ENCODE measurements around the gene SLC6A11. TPM values are rescaled to one million over a fixed set of nuclear protein-coding genes. Genes with fewer than 3 reads are reported as not detected.

The SLC6A11 gene
- total and polyA plus RNA-seq, 2 donors (not counting 1 experiment from before 2014, with no cell fraction given), result not detected

DNA sequence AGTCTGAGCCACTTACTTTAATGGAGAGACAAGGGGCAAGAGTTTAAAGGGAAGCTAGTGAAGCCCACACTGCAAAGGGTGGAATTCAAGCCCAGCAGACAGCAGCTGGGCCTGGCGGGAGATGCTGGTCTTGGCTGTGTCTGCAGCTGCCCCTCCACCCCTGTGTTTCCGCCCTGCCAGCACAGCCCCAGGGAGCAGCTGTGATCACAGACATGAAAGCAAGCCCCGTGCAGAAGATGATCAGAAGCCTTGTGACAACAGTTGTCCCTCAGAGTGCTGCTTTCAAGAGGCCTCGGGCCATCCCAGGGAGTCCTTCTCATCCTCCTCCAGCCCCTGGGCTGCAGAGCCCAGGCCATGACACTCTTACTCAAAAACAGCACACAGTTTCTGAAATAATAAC is 152.4 kb downstream of the SLC6A11 start:
- Mint-ChIP-seq H3K9me3 (ENCODE audit: insufficient read depth) (no peaks in the 10 kb centered on the region), H3K27me3 (peaks cover 35% of the 10 kb centered on the region), H3K4me1 (no peaks in the 10 kb centered on the region), H3K4me3 (no peak overlapping the region), H3K27ac (no peak overlapping the region)
- Histone ChIP-seq H3K9ac (ENCODE audit: low read length) (no peak overlapping the region), H3K9me3 (ENCODE audit: control extremely low read depth in 1 of 3, control insufficient read depth in 2 of 3, insufficient read depth in 1 of 3, low read length in 2 of 3) (no peaks in the 10 kb centered on the region), H3K4me3 (ENCODE audit: control extremely low read depth in 1 of 5, extremely low read depth in 1 of 5, insufficient read depth in 1 of 5, low read depth in 2 of 5, low read length in 4 of 5) (no peak overlapping the region), H3K27ac (ENCODE audit: low read length in 2 of 2) (no peak overlapping the region), H3K36me3 (replicated peaks in 1 of 2; ENCODE audit: control extremely low read depth in 1 of 2, control insufficient read depth in 1 of 2, extremely low read depth in 1 of 2, insufficient read depth in 2 of 2, low read length in 1 of 2) (no peaks in the 10 kb centered on the region), H3K4me1 (ENCODE audit: control insufficient read depth in 2 of 2, insufficient read depth in 2 of 2, low read length in 2 of 2) (no peaks in the 10 kb centered on the region), H3K79me2 (ENCODE audit: control insufficient read depth, insufficient read depth, low read length) (no peaks in the 10 kb centered on the region), H2AFZ (ENCODE audit: insufficient read depth, low read depth, low read length, poor library complexity, severe bottlenecking) (no peak overlapping the region), H3K27me3 (replicated peaks in 1 of 4; ENCODE audit: control extremely low read depth in 1 of 4, control insufficient read depth in 3 of 4, insufficient read depth in 4 of 4, low read length in 3 of 4) (peaks cover 0 to 2% (median 0%) of the 10 kb centered on the region in 4 experiments), H4K20me1 (ENCODE audit: control insufficient read depth, insufficient read depth, low read length, poor library complexity, severe bottlenecking) (no peaks in the 10 kb centered on the region), H3K4me2 (replicated peaks; ENCODE audit: low read depth, low read length, poor library complexity, severe bottlenecking) (no peak overlapping the region)
- CTCF ChIA-PET, result interaction anchor here (0.9 kb wide), 1 partner anchor 15 kb away, joined by 3 read pairs; no protein-coding TSS in a partner anchor
- 49% methylated on average over 4 of the region's 4 CpGs for WGBS (ENCODE audit: insufficient coverage)
- intact Hi-C loops (cut with micrococcal nuclease), result no loop called here
- no peak for TF ChIP-seq EZH2 (IDR thresholded peaks at IDR 0.05; ENCODE audit: borderline replicate concordance, insufficient read depth, low read depth, low read length, poor library complexity, severe bottlenecking)
- TF ChIP-seq, protein P1, sequence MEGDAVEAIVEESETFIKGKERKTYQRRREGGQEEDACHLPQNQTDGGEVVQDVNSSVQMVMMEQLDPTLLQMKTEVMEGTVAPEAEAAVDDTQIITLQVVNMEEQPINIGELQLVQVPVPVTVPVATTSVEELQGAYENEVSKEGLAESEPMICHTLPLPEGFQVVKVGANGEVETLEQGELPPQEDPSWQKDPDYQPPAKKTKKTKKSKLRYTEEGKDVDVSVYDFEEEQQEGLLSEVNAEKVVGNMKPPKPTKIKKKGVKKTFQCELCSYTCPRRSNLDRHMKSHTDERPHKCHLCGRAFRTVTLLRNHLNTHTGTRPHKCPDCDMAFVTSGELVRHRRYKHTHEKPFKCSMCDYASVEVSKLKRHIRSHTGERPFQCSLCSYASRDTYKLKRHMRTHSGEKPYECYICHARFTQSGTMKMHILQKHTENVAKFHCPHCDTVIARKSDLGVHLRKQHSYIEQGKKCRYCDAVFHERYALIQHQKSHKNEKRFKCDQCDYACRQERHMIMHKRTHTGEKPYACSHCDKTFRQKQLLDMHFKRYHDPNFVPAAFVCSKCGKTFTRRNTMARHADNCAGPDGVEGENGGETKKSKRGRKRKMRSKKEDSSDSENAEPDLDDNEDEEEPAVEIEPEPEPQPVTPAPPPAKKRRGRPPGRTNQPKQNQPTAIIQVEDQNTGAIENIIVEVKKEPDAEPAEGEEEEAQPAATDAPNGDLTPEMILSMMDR (IDR thresholded peaks at IDR 0.05), result no peak
- no peak for DNase-seq
- POLR2A ChIA-PET, result no interaction called here
- no peak for ATAC-seq (ENCODE audit: low read depth)

DNA sequence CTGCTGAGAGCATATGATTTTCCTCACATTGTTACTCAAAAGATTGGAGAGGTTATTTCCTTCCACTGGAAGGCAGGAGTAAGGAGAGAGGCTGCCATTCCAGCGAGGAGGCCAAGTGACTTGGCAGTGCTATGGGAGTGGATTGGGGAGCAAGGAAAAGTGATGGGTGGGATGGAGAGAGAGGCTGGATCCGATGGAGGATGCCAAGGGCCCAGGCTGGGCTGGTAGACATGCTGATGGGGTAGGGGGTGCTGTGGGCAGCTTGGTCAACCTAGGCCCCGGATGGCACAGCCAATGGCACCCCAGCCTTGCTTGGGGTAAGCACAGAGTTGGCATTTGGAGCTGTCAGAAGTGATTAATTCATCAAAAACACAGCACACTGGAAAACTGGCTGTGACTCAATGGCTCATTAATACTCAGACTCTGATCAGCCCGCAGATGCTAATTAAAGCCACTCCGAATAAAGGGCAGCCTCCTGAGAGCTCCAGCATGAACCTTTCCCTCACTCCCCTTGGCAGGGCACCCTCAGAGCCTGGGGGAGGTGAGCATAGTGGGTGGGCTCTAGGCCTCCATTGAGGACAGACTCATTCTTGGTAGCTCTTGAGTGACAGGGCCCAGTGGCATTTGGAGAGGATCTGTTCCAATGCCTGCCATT is 154.4 kb downstream of the SLC6A11 start:
- no peaks in the 10 kb centered on the region for H3K4me1 Mint-ChIP-seq
- DNase-seq (no peak), ATAC-seq (ENCODE audit: low read depth) (no peak)
- peaks cover 32% of the 10 kb centered on the region for H3K27me3 Mint-ChIP-seq
- no peaks in the 10 kb centered on the region for H3K79me2 ChIP-seq (ENCODE audit: control insufficient read depth, insufficient read depth, low read length)
- 72% methylated on average over 3 of the region's 5 CpGs for WGBS (ENCODE audit: insufficient coverage)
- H3K27ac Mint-ChIP-seq, result no peak overlapping the region
- no peak overlapping the region for H3K4me3 Mint-ChIP-seq
- TF ChIP-seq EZH2 (IDR thresholded peaks at IDR 0.05; ENCODE audit: borderline replicate concordance, insufficient read depth, low read depth, low read length, poor library complexity, severe bottlenecking), result no peak
- TF ChIP-seq, protein P1 (IDR thresholded peaks at IDR 0.05), result no peak
- H3K36me3 ChIP-seq (replicated peaks in 1 of 2; ENCODE audit: control extremely low read depth in 1 of 2, control insufficient read depth in 1 of 2, extremely low read depth in 1 of 2, insufficient read depth in 2 of 2, low read length in 1 of 2), result no peaks in the 10 kb centered on the region
- intact Hi-C loops (cut with micrococcal nuclease), result no loop called here
- no peak overlapping the region for H3K4me3 ChIP-seq (ENCODE audit: control extremely low read depth in 1 of 5, extremely low read depth in 1 of 5, insufficient read depth in 1 of 5, low read depth in 2 of 5, low read length in 4 of 5)
- no peak overlapping the region for H3K27ac ChIP-seq (ENCODE audit: low read length in 2 of 2)
- ChIA-PET CTCF (no interaction called here), POLR2A (no interaction called here)
- no peaks in the 10 kb centered on the region for H3K9me3 Mint-ChIP-seq (ENCODE audit: insufficient read depth)
- no peak overlapping the region for H3K9ac ChIP-seq (ENCODE audit: low read length)
- H3K4me1 ChIP-seq (ENCODE audit: control insufficient read depth in 2 of 2, insufficient read depth in 2 of 2, low read length in 2 of 2), result no peaks in the 10 kb centered on the region
- H3K27me3 ChIP-seq (replicated peaks in 1 of 4; ENCODE audit: control extremely low read depth in 1 of 4, control insufficient read depth in 3 of 4, insufficient read depth in 4 of 4, low read length in 3 of 4), result no peaks in the 10 kb centered on the region
- H4K20me1 ChIP-seq (ENCODE audit: control insufficient read depth, insufficient read depth, low read length, poor library complexity, severe bottlenecking), result no peaks in the 10 kb centered on the region
- no peaks in the 10 kb centered on the region for H3K9me3 ChIP-seq (ENCODE audit: control extremely low read depth in 1 of 3, control insufficient read depth in 2 of 3, insufficient read depth in 1 of 3, low read length in 2 of 3)
- H3K4me2 ChIP-seq (replicated peaks; ENCODE audit: low read depth, low read length, poor library complexity, severe bottlenecking), result no peak overlapping the region
- H2AFZ ChIP-seq (ENCODE audit: insufficient read depth, low read depth, low read length, poor library complexity, severe bottlenecking), result no peak overlapping the region

All from B cell (primary cell).